Stimulated activated CD8-positive, alpha-beta memory T cell treated with anti-CD3 and anti-CD28 coated beads, Interleukin-12 subunit alpha, Interleukin-12 subunit beta, amount 100 ng/mL, for 24 hours (primary cell): ENCODE data around the gene TOPAZ1.

Source experiments
- DNase-seq: peaks from one replicate; pipeline ENCODE4 v3.0.0-alpha.2; 2020; ENCODE audit errors: extremely low read depth

TOPAZ1 gene

GRCh38 chr3:44241706-44242105 lies at the start of gene TOPAZ1:
TSS of gene TOPAZ1 (plus strand) at chr3:44241886. CDS start at chr3:44242054, 168 bp downstream.
- DNase-seq: no peak

- DNase-seq: peak; percentile 8
These were observed 43.1 kb upstream of the TOPAZ1 start for GRCh38 chr3:44198284-44199269.

GRCh38 chr3:44206261-44206660 lies 35.4 kb upstream of the TOPAZ1 start:
- DNase-seq: no peak

GRCh38 chr3:44206862-44207652 lies 34.6 kb upstream of the TOPAZ1 start:
- no peak for DNase-seq

- no peak for DNase-seq
These were observed 33.6 kb upstream of the TOPAZ1 start for GRCh38 chr3:44208086-44208485.

GRCh38 chr3:44208568-44208967 lies 33.1 kb upstream of the TOPAZ1 start:
- no peak for DNase-seq

- DNase-seq: no peak
These were observed 30.7 kb upstream of the TOPAZ1 start for GRCh38 chr3:44210967-44211366.

- no peak for DNase-seq
These were observed 19.3 kb upstream of the TOPAZ1 start for GRCh38 chr3:44222337-44222736.

- no peak for DNase-seq
These were observed 18.4 kb upstream of the TOPAZ1 start for GRCh38 chr3:44223299-44223698.

GRCh38 chr3:44224131-44224530 lies 17.6 kb upstream of the TOPAZ1 start:
- DNase-seq: no peak

GRCh38 chr3:44226573-44226972 lies 15.1 kb upstream of the TOPAZ1 start:
- DNase-seq: no peak

GRCh38 chr3:44227632-44228031 lies 14.1 kb upstream of the TOPAZ1 start:
- DNase-seq: no peak

- no peak for DNase-seq
These were observed 12.8 kb upstream of the TOPAZ1 start for GRCh38 chr3:44228900-44229299.

GRCh38 chr3:44232407-44232806 lies 9.3 kb upstream of the TOPAZ1 start:
- no peak for DNase-seq

GRCh38 chr3:44234648-44235268 lies 6.9 kb upstream of the TOPAZ1 start:
- DNase-seq: no peak

- peak; percentile 14 for DNase-seq
These were observed 5.8 kb upstream of the TOPAZ1 start for GRCh38 chr3:44235604-44236484.

- no peak for DNase-seq
These were observed 5.2 kb upstream of the TOPAZ1 start for GRCh38 chr3:44236485-44236908.

- DNase-seq: no peak
These were observed 4.5 kb upstream of the TOPAZ1 start for GRCh38 chr3:44237161-44237560.

- no peak for DNase-seq
These were observed 4.0 kb upstream of the TOPAZ1 start for GRCh38 chr3:44237665-44238064.

- DNase-seq: no peak
These were observed 2.8 kb upstream of the TOPAZ1 start for GRCh38 chr3:44238889-44239288.

- DNase-seq: no peak
These were observed 1.6 kb upstream of the TOPAZ1 start for GRCh38 chr3:44240061-44240460.
